Measurements from ENCODE around the gene BAHCC1. TPM values are rescaled to one million over a fixed set of nuclear protein-coding genes. Genes with fewer than 3 reads are reported as not detected.

BAHCC1 gene
- total and polyA plus RNA-seq, 9 of the 15 experiments (the other 6 are each of a cell fraction or from before 2014, with no cell fraction given) = 0.14 to 26.9 (median 5.0) TPM

DNA sequence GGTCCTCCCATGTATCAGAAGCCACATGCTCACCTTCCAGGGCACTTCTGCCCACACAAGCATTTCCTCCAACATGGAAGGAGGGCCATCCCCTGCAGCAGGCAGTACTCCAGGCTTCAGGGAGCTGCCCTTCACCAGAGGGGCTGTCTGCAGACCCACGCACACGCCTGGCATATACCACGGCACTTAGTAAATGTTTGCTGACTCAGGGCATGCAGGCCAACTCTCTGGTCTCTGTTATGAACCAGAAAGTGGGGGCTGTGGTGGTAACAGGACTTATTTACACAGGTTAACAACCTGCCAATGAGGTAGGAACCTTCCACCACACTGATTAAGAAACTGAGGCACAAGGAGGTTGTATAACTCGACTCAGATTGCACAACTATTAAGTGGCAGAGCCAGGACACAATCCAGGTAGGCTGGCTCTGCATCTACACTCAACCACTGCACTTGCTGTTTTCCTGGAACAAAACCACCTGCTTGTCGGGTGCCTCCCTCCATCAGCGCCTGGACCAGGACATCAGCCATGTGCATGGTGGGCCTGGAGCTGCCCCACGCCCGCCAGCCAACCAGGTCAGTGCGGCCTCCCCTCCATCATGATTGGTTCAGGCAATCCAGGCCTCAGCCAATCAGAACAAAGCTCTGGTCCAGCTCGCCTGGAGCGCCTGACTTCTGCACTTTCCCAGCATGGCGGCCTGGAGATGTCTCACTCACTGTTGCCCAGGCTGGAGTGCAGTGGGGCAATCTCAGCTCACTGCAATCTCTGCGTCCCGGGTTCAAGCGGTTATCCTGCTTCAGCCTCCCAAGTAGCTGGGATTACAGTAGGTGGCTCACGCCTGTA, 98.2 kb downstream of the BAHCC1 start (continued):
- TF ChIP-seq, protein P1, sequence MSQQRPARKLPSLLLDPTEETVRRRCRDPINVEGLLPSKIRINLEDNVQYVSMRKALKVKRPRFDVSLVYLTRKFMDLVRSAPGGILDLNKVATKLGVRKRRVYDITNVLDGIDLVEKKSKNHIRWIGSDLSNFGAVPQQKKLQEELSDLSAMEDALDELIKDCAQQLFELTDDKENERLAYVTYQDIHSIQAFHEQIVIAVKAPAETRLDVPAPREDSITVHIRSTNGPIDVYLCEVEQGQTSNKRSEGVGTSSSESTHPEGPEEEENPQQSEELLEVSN (IDR thresholded peaks at IDR 0.05; ENCODE audit: borderline replicate concordance in 1 of 2, extremely low read depth in 1 of 2, insufficient read depth in 1 of 2, insufficient read length in 1 of 2, low read depth in 1 of 2, low read length in 1 of 2, poor library complexity in 1 of 2, severe bottlenecking in 1 of 2) = peak in 1 of 2 experiments; percentile 39
- no peak for TF ChIP-seq CXXC5 (CRISPR knock-in tag; IDR thresholded peaks at IDR 0.05)
- TF ChIP-seq ZBTB7A (IDR thresholded peaks at IDR 0.05; ENCODE audit: borderline replicate concordance, control insufficient read depth, low read depth, low read length) = no peak
- TF ChIP-seq ZFX (CRISPR knock-in tag; IDR thresholded peaks at IDR 0.05) = no peak
- TF ChIP-seq TCF3 (CRISPR knock-in tag; IDR thresholded peaks at IDR 0.05) = no peak
- TF ChIP-seq, protein P2, sequence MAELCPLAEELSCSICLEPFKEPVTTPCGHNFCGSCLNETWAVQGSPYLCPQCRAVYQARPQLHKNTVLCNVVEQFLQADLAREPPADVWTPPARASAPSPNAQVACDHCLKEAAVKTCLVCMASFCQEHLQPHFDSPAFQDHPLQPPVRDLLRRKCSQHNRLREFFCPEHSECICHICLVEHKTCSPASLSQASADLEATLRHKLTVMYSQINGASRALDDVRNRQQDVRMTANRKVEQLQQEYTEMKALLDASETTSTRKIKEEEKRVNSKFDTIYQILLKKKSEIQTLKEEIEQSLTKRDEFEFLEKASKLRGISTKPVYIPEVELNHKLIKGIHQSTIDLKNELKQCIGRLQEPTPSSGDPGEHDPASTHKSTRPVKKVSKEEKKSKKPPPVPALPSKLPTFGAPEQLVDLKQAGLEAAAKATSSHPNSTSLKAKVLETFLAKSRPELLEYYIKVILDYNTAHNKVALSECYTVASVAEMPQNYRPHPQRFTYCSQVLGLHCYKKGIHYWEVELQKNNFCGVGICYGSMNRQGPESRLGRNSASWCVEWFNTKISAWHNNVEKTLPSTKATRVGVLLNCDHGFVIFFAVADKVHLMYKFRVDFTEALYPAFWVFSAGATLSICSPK (IDR thresholded peaks at IDR 0.05; ENCODE audit: borderline replicate concordance) = no peak
- TF ChIP-seq, protein P3, sequence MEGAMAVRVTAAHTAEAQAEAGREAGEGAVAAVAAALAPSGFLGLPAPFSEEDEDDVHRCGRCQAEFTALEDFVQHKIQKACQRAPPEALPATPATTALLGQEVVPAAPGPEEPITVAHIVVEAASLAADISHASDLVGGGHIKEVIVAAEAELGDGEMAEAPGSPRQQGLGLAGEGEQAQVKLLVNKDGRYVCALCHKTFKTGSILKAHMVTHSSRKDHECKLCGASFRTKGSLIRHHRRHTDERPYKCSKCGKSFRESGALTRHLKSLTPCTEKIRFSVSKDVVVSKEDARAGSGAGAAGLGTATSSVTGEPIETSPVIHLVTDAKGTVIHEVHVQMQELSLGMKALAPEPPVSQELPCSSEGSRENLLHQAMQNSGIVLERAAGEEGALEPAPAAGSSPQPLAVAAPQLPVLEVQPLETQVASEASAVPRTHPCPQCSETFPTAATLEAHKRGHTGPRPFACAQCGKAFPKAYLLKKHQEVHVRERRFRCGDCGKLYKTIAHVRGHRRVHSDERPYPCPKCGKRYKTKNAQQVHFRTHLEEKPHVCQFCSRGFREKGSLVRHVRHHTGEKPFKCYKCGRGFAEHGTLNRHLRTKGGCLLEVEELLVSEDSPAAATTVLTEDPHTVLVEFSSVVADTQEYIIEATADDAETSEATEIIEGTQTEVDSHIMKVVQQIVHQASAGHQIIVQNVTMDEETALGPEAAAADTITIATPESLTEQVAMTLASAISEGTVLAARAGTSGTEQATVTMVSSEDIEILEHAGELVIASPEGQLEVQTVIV (CRISPR knock-in tag; IDR thresholded peaks at IDR 0.05; ENCODE audit: borderline replicate concordance) = no peak
- TF ChIP-seq, protein P4, sequence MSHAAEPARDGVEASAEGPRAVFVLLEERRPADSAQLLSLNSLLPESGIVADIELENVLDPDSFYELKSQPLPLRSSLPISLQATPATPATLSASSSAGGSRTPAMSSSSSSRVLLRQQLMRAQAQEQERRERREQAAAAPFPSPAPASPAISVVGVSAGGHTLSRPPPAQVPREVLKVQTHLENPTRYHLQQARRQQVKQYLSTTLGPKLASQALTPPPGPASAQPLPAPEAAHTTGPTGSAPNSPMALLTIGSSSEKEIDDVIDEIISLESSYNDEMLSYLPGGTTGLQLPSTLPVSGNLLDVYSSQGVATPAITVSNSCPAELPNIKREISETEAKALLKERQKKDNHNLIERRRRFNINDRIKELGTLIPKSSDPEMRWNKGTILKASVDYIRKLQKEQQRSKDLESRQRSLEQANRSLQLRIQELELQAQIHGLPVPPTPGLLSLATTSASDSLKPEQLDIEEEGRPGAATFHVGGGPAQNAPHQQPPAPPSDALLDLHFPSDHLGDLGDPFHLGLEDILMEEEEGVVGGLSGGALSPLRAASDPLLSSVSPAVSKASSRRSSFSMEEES (CRISPR knock-in tag; IDR thresholded peaks at IDR 0.05) = no peak
- TF ChIP-seq NCOA2 (IDR thresholded peaks at IDR 0.05; ENCODE audit: partially characterized antibody in 2 of 2) = no peak
- TF ChIP-seq SOX6 (IDR thresholded peaks at IDR 0.05) = no peak
- no peak for TF ChIP-seq HNRNPK (IDR thresholded peaks at IDR 0.05; ENCODE audit: low read depth, low read length, poor library complexity, severe bottlenecking)
- peak; percentile 64; the same call in 1 of the 2 replicates for TF ChIP-seq CHD2 (IDR thresholded peaks at IDR 0.05; ENCODE audit: low read depth, low read length)
- no peak for TF ChIP-seq CSDE1 (IDR thresholded peaks at IDR 0.05)
- no peak for TF ChIP-seq CBX5 (IDR thresholded peaks at IDR 0.05; ENCODE audit: borderline replicate concordance, low read depth)
- TF ChIP-seq FOXA3 (CRISPR knock-in tag; conservative IDR thresholded peaks at IDR 0.05 in 1 of 2, IDR thresholded peaks at IDR 0.05 in 1 of 2) = no peak
- TF ChIP-seq PPARD (CRISPR knock-in tag; IDR thresholded peaks at IDR 0.05) = no peak
- TF ChIP-seq, protein P5, sequence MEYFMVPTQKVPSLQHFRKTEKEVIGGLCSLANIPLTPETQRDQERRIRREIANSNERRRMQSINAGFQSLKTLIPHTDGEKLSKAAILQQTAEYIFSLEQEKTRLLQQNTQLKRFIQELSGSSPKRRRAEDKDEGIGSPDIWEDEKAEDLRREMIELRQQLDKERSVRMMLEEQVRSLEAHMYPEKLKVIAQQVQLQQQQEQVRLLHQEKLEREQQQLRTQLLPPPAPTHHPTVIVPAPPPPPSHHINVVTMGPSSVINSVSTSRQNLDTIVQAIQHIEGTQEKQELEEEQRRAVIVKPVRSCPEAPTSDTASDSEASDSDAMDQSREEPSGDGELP (CRISPR knock-in tag; IDR thresholded peaks at IDR 0.05; ENCODE audit: borderline replicate concordance) = peak; percentile 32; the same call in 1 of the 2 replicates
- TF ChIP-seq ZKSCAN8 (CRISPR knock-in tag; IDR thresholded peaks at IDR 0.05) = no peak
